Ishikawa (cell line): Measurements from ENCODE around the gene PRMT7.

Experiments used
- CEBPB ChIP-seq: IDR thresholded peaks from 2 replicates; pipeline ENCODE4 v1.6.1; 2012
- CREB1 ChIP-seq: IDR thresholded peaks from 2 replicates; pipeline ENCODE4 v1.6.1; 2012; ENCODE audit warnings: low read depth
- EP300 ChIP-seq: IDR thresholded peaks from 2 replicates; pipeline ENCODE4 v1.6.1; 2012; ENCODE audit warnings: borderline replicate concordance
- FOXM1 ChIP-seq: IDR thresholded peaks from 2 replicates; pipeline ENCODE4 v1.6.1; 2012; ENCODE audit warnings: low read depth, borderline replicate concordance
- MAX ChIP-seq: IDR thresholded peaks from 2 replicates; pipeline ENCODE4 v1.6.1; 2012
- NFIC ChIP-seq: IDR thresholded peaks from 2 replicates; pipeline ENCODE4 v1.6.1; 2012
- RAD21 ChIP-seq: IDR thresholded peaks from 2 replicates; pipeline ENCODE4 v1.6.1; 2012; ENCODE audit warnings: low read depth
- REST ChIP-seq: IDR thresholded peaks from 2 replicates; pipeline ENCODE4 v1.6.1; 2012; ENCODE audit warnings: low read depth, mild to moderate bottlenecking
- TAF1 ChIP-seq: IDR thresholded peaks from 2 replicates; pipeline ENCODE4 v1.6.1; 2012; ENCODE audit warnings: low read depth, mild to moderate bottlenecking
- TCF12 ChIP-seq: IDR thresholded peaks from 2 replicates; pipeline ENCODE4 v1.6.1; 2012; ENCODE audit warnings: low read depth
- TEAD4 ChIP-seq: IDR thresholded peaks from 2 replicates; pipeline ENCODE4 v1.6.1; 2012
- USF1 ChIP-seq: IDR thresholded peaks from 2 replicates; pipeline ENCODE4 v1.6.1; 2012
- YY1 ChIP-seq: IDR thresholded peaks from 2 replicates; pipeline ENCODE4 v1.6.1; 2012; ENCODE audit warnings: low read depth
- ZBTB7A ChIP-seq: IDR thresholded peaks from 2 replicates; pipeline ENCODE4 v1.6.1; 2012; ENCODE audit warnings: low read depth

DNA sequence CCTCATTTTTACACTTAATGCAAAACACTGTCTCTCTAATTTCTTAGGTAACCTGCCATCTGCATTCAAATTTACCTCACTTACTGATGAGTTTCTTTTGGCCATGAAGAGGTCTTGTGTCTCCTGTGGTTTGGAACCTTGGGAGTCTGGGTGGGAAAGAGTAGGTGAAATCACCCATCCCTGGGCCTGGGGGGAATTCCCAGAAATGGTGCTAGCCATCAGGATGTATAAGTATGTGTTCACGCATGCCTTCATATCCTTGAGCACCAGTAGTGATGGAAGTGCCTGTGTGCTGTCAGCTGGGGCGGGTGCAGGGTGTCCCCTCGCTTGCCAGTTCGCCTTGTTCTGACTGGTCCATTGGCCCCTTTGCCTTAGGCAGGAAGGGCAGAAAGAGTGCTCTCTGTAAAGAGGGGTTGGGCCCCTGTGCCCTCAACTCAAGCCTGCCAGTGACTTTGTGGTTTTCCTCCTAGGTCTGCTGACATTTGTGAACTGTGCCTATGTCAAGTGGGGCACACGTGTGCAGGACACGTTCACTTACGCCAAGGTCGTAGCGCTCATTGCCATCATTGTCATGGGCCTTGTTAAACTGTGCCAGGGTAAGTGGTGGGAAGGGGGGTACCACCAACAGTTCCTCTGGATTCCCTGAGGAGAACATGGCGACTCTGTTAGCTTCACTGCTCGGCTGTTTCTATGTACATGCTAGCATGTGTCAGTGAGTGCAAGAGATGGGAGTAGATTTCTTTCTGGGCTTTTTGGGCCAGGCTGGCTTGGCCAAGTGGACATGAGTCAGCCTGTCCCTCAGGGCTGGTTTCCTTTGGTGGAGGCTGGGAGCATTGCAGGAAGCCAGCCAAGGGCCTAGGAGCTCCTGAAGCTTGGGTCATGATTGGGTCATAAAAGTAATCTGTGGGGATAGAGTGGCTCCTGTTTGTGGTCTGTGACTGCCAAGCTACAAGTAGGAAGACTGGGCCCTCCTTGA is 23.3 kb upstream of the PRMT7 start:
- TF ChIP-seq TAF1 (no peak), TCF12 (no peak), NFIC (no peak), CREB1 (no peak), EP300 (no peak), YY1 (no peak), TEAD4 (no peak), REST (no peak), ZBTB7A (no peak), RAD21 (no peak), CEBPB (no peak), USF1 (no peak), MAX (no peak), FOXM1 (no peak)
